CD4-positive, alpha-beta T cell (primary cell): ENCODE results near the gene VWA8. TPM values are rescaled to one million over a fixed set of nuclear protein-coding genes. Genes with fewer than 3 reads are reported as not detected.

Experiments
- ATAC-seq: fragments of 200-7000 bp; cut with Tn5 transposase; one replicate; pipeline ENCODE4 v1.10.0; 2022; ENCODE audit warnings: mild to moderate bottlenecking; ENCODE audit not compliant: poor library complexity
- CTCF ChIA-PET: fragments of 350-600 bp; sonication (Branson Sonifier 250); formaldehyde crosslinking; loops from one replicate; lab custom pipeline; 2021; ENCODE audit warnings: antibody characterized with exemption, inconsistent platforms; lab: Charles Lee
- POLR2A ChIA-PET: fragments of 350-600 bp; sonication (Branson Sonifier 250); formaldehyde crosslinking; loops from one replicate; lab custom pipeline; 2021; ENCODE audit warnings: antibody characterized with exemption, inconsistent platforms; lab: Charles Lee
- DNase-seq, 14 experiments: peaks; one replicate each; pipeline ENCODE4 v3.0.0-alpha.2; 2013 to 2020; ENCODE audit warnings: mixed read lengths in 2 of 14
- H3K27ac ChIP-seq, 2 donors: one replicate each; pipeline versions ENCODE4 v1.5.1 to v1.7.0; 2013; ENCODE audit warnings: low read length in 2 of 2, low read depth in 1 of 2, mild to moderate bottlenecking in 1 of 2
- H3K27me3 ChIP-seq, 2 experiments: 1 replicate in 1 of 2; 2 replicates in 1 of 2; pipeline versions ENCODE4 v1.6.1 to v1.7.0; 2013; ENCODE audit warnings: low read length in 2 of 2, control low read depth in 1 of 2, mild to moderate bottlenecking in 1 of 2, moderate library complexity in 1 of 2; ENCODE audit not compliant: insufficient read depth in 2 of 2, control insufficient read depth in 1 of 2
- H3K36me3 ChIP-seq: one replicate; pipeline ENCODE4 v1.6.1; 2013; ENCODE audit warnings: low read length, control low read depth; ENCODE audit not compliant: insufficient read depth
- H3K4me1 ChIP-seq: one replicate; pipeline ENCODE4 v1.6.1; 2013; ENCODE audit warnings: low read length, control low read depth; ENCODE audit not compliant: insufficient read depth
- H3K4me3 ChIP-seq: one replicate; pipeline ENCODE4 v1.5.1; 2013; ENCODE audit warnings: mild to moderate bottlenecking, low read length, moderate library complexity
- H3K9me3 ChIP-seq, 2 experiments: 1 replicate in 1 of 2; 2 replicates in 1 of 2; pipeline versions ENCODE4 v1.6.1 to v1.7.0; 2013; ENCODE audit warnings: low read length in 2 of 2, mild to moderate bottlenecking in 2 of 2, control low read depth in 1 of 2, moderate library complexity in 1 of 2; ENCODE audit not compliant: control insufficient read depth in 1 of 2, insufficient read depth in 1 of 2
- H3K27ac Mint-ChIP-seq: one replicate; pipeline ENCODE4 v1.8.0; 2020; ENCODE audit warnings: mixed read lengths
- H3K27me3 Mint-ChIP-seq: one replicate; pipeline ENCODE4 v1.8.0; 2021; ENCODE audit warnings: mixed read lengths
- H3K36me3 Mint-ChIP-seq: one replicate; pipeline ENCODE4 v1.8.0; 2021; ENCODE audit warnings: low read depth, mixed read lengths
- H3K4me1 Mint-ChIP-seq: one replicate; pipeline ENCODE4 v1.8.0; 2021; ENCODE audit warnings: low read depth, mixed read lengths
- H3K4me3 Mint-ChIP-seq: one replicate; pipeline ENCODE4 v1.8.0; 2020; ENCODE audit warnings: mild to moderate bottlenecking, mixed read lengths
- H3K9me3 Mint-ChIP-seq: one replicate; pipeline ENCODE4 v1.8.0; 2020; ENCODE audit warnings: mixed read lengths
- CTCF ChIP-seq: fragments of 200-600 bp; IDR thresholded peaks from one replicate; pipeline ENCODE4 v1.8.0; 2022; ENCODE audit warnings: antibody characterized with exemption, mild to moderate bottlenecking
- intact Hi-C, 2 experiments: fragments of 100-400 bp; cut with DNase I in 1 of 2; cut with micrococcal nuclease in 1 of 2; formaldehyde crosslinking; loops; one replicate each; pipeline versions ENCODE4 v1.15.1 to v1.9.0; 2023 to 2025; cut with DNase I, micrococcal nuclease
- total RNA-seq, 174 experiments: library from RNA in 2 of 174; stranded (reverse) in 2 of 174; gene quantifications; one replicate each; pipeline ENCODE4 v1.2.3 and lab custom pipeline; 2021 to 2026

Gene VWA8
- total RNA-seq, 2 experiments from 2014 or later, result 18.7 to 19.0 TPM

- DNase-seq (no peak), ATAC-seq (no peak)
- ChIA-PET POLR2A (no interaction called here), CTCF (interaction anchor here (1.4 to 1.6 kb wide), 2 partner anchors 9 to 10 kb away, joined by 3 to 4 read pairs; no protein-coding TSS in a partner anchor)
- H3K4me3 ChIP-seq, result no peak overlapping the region
- Mint-ChIP-seq H3K9me3 (no peaks in the 10 kb centered on the region), H3K4me1 (peaks cover 19% of the 10 kb centered on the region), H3K27ac (no peak overlapping the region), H3K27me3 (no peaks in the 10 kb centered on the region), H3K4me3 (no peak overlapping the region), H3K36me3 (peaks cover 64% of the 10 kb centered on the region)
- TF ChIP-seq CTCF, result no peak
- no peaks in the 10 kb centered on the region for H3K9me3 ChIP-seq
- no peaks in the 10 kb centered on the region for H3K4me1 ChIP-seq
- no peak overlapping the region for H3K27ac ChIP-seq
- intact Hi-C loops, result no loop called here
- H3K27me3 ChIP-seq, result no peaks in the 10 kb centered on the region
- H3K36me3 ChIP-seq, result peaks cover 4% of the 10 kb centered on the region
These were observed 282.7 kb downstream of the VWA8 start for GRCh38 chr13:41678249-41678648.

GRCh38 chr13:41675306-41675705, 285.6 kb downstream of the VWA8 start:
- no peaks in the 10 kb centered on the region for H3K27me3 ChIP-seq
- no peak overlapping the region for H3K27ac Mint-ChIP-seq
- no peaks in the 10 kb centered on the region for H3K4me1 ChIP-seq
- H3K9me3 Mint-ChIP-seq, result no peaks in the 10 kb centered on the region
- no peaks in the 10 kb centered on the region for H3K9me3 ChIP-seq
- no peak for TF ChIP-seq CTCF
- intact Hi-C loops, result no loop called here
- H3K36me3 Mint-ChIP-seq, result peaks cover 45% of the 10 kb centered on the region
- ATAC-seq (no peak), DNase-seq (no peak)
- H3K4me1 Mint-ChIP-seq, result peaks cover 12% of the 10 kb centered on the region
- H3K4me3 ChIP-seq, result no peak overlapping the region
- no peak overlapping the region for H3K4me3 Mint-ChIP-seq
- H3K36me3 ChIP-seq, result peaks cover 3% of the 10 kb centered on the region
- ChIA-PET POLR2A (interaction anchor here (0.6 kb wide), 1 partner anchor 391 kb away, joined by 3 read pairs; no protein-coding TSS in a partner anchor), CTCF (no interaction called here)
- no peaks in the 10 kb centered on the region for H3K27me3 Mint-ChIP-seq
- H3K27ac ChIP-seq, result no peak overlapping the region

DNA sequence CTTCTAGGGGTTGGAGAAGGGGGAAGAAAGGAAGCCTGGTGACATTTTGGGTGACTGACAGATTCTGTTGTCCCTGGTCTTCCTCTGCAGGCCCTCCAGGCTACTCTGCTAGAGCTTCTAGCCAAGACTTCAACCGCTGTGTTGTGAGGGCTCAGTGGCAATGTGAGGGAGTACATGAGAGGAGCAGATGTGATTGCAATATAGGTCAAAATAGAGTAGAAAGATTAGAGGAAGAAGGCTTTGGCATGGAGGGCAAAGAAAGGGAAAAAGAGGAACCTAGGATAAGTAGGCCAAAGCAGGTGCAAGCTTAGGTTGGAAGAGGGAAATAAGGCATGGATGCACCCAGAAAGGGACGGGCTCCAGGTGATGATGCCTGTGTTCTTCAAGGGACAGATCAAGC, 286.7 kb downstream of the VWA8 start:
- Mint-ChIP-seq H3K4me3 (no peak overlapping the region), H3K27me3 (no peaks in the 10 kb centered on the region), H3K36me3 (peaks cover 40% of the 10 kb centered on the region), H3K9me3 (no peaks in the 10 kb centered on the region), H3K27ac (no peak overlapping the region), H3K4me1 (peaks cover 1% of the 10 kb centered on the region)
- Histone ChIP-seq H3K27ac (no peak overlapping the region), H3K9me3 (no peaks in the 10 kb centered on the region), H3K4me3 (no peak overlapping the region), H3K27me3 (no peaks in the 10 kb centered on the region), H3K36me3 (peaks cover 6% of the 10 kb centered on the region), H3K4me1 (no peaks in the 10 kb centered on the region)
- ChIA-PET POLR2A (no interaction called here), CTCF (interaction anchor here (0.5 kb wide), 1 partner anchor 350 kb away, joined by 5 read pairs; no protein-coding TSS in a partner anchor)
- no peak for TF ChIP-seq CTCF
- intact Hi-C loops, result no loop called here
- ATAC-seq, result no peak
- no peak for DNase-seq
